WTC11 (cell line): ENCODE measurements around the gene AKAP13.

Experiments
- CREB1 ChIP-seq: sonication (generic); formaldehyde crosslinking; IDR thresholded peaks from 2 replicates; pipeline ENCODE4 v1.8.0; 2023; ENCODE audit warnings: mild to moderate bottlenecking, missing genetic modification reagents
- CTCF ChIP-seq: fragments of 200-600 bp; IDR thresholded peaks from 2 replicates; pipeline ENCODE4 v1.8.0; 2022; ENCODE audit warnings: antibody characterized with exemption
- E2F1 ChIP-seq: sonication (generic); formaldehyde crosslinking; IDR thresholded peaks from 2 replicates; pipeline ENCODE4 v1.8.0; 2022; ENCODE audit warnings: mild to moderate bottlenecking, missing genetic modification reagents
- NR1H2 ChIP-seq: sonication (generic); formaldehyde crosslinking; IDR thresholded peaks from 2 replicates; pipeline ENCODE4 v1.9.0; 2021; ENCODE audit warnings: mild to moderate bottlenecking, moderate library complexity, missing genetic modification reagents
- PREB ChIP-seq: sonication (generic); formaldehyde crosslinking; IDR thresholded peaks from 2 replicates; pipeline ENCODE4 v1.8.1; 2022; ENCODE audit warnings: mild to moderate bottlenecking, missing genetic modification reagents, moderate library complexity, borderline replicate concordance
- RELA ChIP-seq: sonication (generic); formaldehyde crosslinking; IDR thresholded peaks from 2 replicates; pipeline ENCODE4 v1.8.1; 2022; ENCODE audit warnings: missing genetic modification reagents, mild to moderate bottlenecking, borderline replicate concordance
- SP1 ChIP-seq: sonication (generic); formaldehyde crosslinking; conservative IDR thresholded peaks from 2 replicates; pipeline ENCODE4 v1.8.1; 2022; ENCODE audit warnings: missing genetic modification reagents
- TF ChIP-seq, protein P1 (sequence below): sonication (generic); formaldehyde crosslinking; IDR thresholded peaks from 2 replicates; pipeline ENCODE4 v1.8.1; 2023; ENCODE audit warnings: mild to moderate bottlenecking, missing genetic modification reagents

DNA sequence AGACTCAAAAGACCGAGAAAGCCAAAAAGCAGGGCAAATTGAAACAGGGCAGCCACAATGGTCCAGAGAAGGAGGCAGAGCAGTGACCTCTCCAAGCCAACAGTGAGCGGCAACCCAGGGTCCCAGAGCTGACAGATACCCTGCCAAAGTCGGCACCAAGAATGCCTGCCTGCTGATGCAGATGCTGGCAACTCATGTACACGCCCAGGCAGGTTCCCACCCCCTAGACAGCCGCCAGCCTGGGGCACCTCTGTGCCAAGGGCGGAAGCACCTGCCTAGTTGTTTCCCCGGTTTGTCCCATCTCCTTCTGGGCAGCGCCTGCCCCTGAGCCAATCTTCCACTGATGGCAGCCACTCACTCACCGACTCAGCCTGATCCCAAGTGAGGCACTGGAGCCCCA lies 392.3 kb downstream of the AKAP13 start:
- TF ChIP-seq SP1 (CRISPR knock-in tag): no peak
- no peak for TF ChIP-seq CTCF
- no peak for TF ChIP-seq NR1H2 (CRISPR knock-in tag)
- TF ChIP-seq PREB (CRISPR knock-in tag): no peak
- TF ChIP-seq CREB1 (CRISPR knock-in tag): no peak
- no peak for TF ChIP-seq E2F1 (CRISPR knock-in tag)
- TF ChIP-seq, protein P1, sequence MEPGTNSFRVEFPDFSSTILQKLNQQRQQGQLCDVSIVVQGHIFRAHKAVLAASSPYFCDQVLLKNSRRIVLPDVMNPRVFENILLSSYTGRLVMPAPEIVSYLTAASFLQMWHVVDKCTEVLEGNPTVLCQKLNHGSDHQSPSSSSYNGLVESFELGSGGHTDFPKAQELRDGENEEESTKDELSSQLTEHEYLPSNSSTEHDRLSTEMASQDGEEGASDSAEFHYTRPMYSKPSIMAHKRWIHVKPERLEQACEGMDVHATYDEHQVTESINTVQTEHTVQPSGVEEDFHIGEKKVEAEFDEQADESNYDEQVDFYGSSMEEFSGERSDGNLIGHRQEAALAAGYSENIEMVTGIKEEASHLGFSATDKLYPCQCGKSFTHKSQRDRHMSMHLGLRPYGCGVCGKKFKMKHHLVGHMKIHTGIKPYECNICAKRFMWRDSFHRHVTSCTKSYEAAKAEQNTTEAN (CRISPR knock-in tag): no peak
- TF ChIP-seq RELA (CRISPR knock-in tag): no peak
